ENCODE measurements around the gene NRARP. TPM values are rescaled to one million over a fixed set of nuclear protein-coding genes. Genes with fewer than 3 reads are reported as not detected.
"Not testable (repeated sequence)": the region's sequence is repeated elsewhere in the genome, so short reads cannot be mapped to it uniquely, and the experiment has no call there.

Gene NRARP
- total RNA-seq, 1 experiment from 2014 or later: 51.5 TPM

- TF ChIP-seq ELF4 (CRISPR knock-in tag; IDR thresholded peaks at IDR 0.05; ENCODE audit: low read depth) (no peak), CBFB (CRISPR knock-in tag; IDR thresholded peaks at IDR 0.05; ENCODE audit: low read depth) (no peak), ZNF512 (CRISPR knock-in tag; IDR thresholded peaks at IDR 0.05; ENCODE audit: borderline replicate concordance) (no peak), ZNF317 (CRISPR knock-in tag; IDR thresholded peaks at IDR 0.05; ENCODE audit: borderline replicate concordance, low read depth) (no peak)
These were observed 40.4 kb upstream of the NRARP start (continued) for GRCh38 chr9:137342482-137342881.

GRCh38 chr9:137341227-137341626 is 39.2 kb upstream of the NRARP start:
- peaks cover 48% of the 10 kb centered on the region for H3K36me3 Mint-ChIP-seq
- TF ChIP-seq RORB (CRISPR knock-in tag; IDR thresholded peaks at IDR 0.05) (no peak), IRF2 (CRISPR knock-in tag; IDR thresholded peaks at IDR 0.05; ENCODE audit: borderline replicate concordance, low read depth) (no peak), E2F1 (CRISPR knock-in tag; IDR thresholded peaks at IDR 0.05) (no peak), MYBL2 (CRISPR knock-in tag; IDR thresholded peaks at IDR 0.05) (no peak), ZNF232 (CRISPR knock-in tag; IDR thresholded peaks at IDR 0.05) (no peak), NR2C2 (CRISPR knock-in tag; IDR thresholded peaks at IDR 0.05) (no peak), GABPB1 (CRISPR knock-in tag; IDR thresholded peaks at IDR 0.05) (no peak), PREB (CRISPR knock-in tag; IDR thresholded peaks at IDR 0.05; ENCODE audit: borderline replicate concordance) (no peak), ZNF121 (CRISPR knock-in tag; IDR thresholded peaks at IDR 0.05) (no peak), MLX (CRISPR knock-in tag; IDR thresholded peaks at IDR 0.05) (no peak), FOXP4 (CRISPR knock-in tag; IDR thresholded peaks at IDR 0.05) (no peak), CBFB (CRISPR knock-in tag; IDR thresholded peaks at IDR 0.05; ENCODE audit: low read depth) (no peak), TEAD4 (CRISPR knock-in tag; IDR thresholded peaks at IDR 0.05) (no peak), ZNF396 (CRISPR knock-in tag; IDR thresholded peaks at IDR 0.05; ENCODE audit: borderline replicate concordance) (no peak), FOXP1 (CRISPR knock-in tag; IDR thresholded peaks at IDR 0.05; ENCODE audit: borderline replicate concordance) (no peak)
- DNase-seq (ENCODE audit: low spot score) (no peak), ATAC-seq (no peak)
- peaks cover 72% of the 10 kb centered on the region for H3K9me3 Mint-ChIP-seq
- ChIA-PET POLR2A (no interaction called here), CTCF (no interaction called here)
- no peak overlapping the region for H3K27ac Mint-ChIP-seq
- no peak overlapping the region for H3K4me3 Mint-ChIP-seq
- H3K4me1 Mint-ChIP-seq: no peaks in the 10 kb centered on the region
- H3K27me3 Mint-ChIP-seq (ENCODE audit: low read depth): peaks cover 39% of the 10 kb centered on the region

GRCh38 chr9:137339908-137340462 is 37.9 kb upstream of the NRARP start:
- POLR2A ChIA-PET: not testable (repeated sequence)

More at GRCh38 chr9:137339908-137340462, 37.9 kb upstream of the NRARP start:
- H3K4me1 Mint-ChIP-seq; CTCF ChIA-PET; H3K27ac Mint-ChIP-seq; H3K4me3 Mint-ChIP-seq; DNase-seq (ENCODE audit: low spot score); ATAC-seq: not testable (repeated sequence)
- Mint-ChIP-seq H3K9me3 (peaks cover 70% of the 10 kb centered on the region), H3K36me3 (peaks cover 48% of the 10 kb centered on the region), H3K27me3 (ENCODE audit: low read depth) (peaks cover 31% of the 10 kb centered on the region)

Data from WTC11 (cell line).